K562 (cell line): ENCODE measurements around the gene RABEPK. TPM values are rescaled to one million over a fixed set of nuclear protein-coding genes. Genes with fewer than 3 reads are reported as not detected.
A peak's percentile ranks its signal among the peaks of the same experiment; 100 is the strongest.

ENCODE experiments used
- CHAMP1 ChIP-seq: fragments of 450-650 bp; IDR thresholded peaks from 2 replicates; pipeline ENCODE4 v1.6.1; 2016; ENCODE audit warnings: mild to moderate bottlenecking
- DDX20 ChIP-seq: fragments of 450-650 bp; IDR thresholded peaks from 2 replicates; pipeline ENCODE4 v1.6.1; 2016; ENCODE audit warnings: missing genetic modification characterization, low read depth, mild to moderate bottlenecking, missing compliant biosample characterization, moderate library complexity
- ESRRB ChIP-seq: fragments of 250-450 bp; sonication (Bioruptor Pico); IDR thresholded peaks from 2 replicates; pipeline ENCODE4 v1.5.0; 2020; ENCODE audit warnings: mild to moderate bottlenecking, moderate library complexity, borderline replicate concordance
- FOXJ2 ChIP-seq: fragments of 200-800 bp; sonication (Bioruptor generic); IDR thresholded peaks from 2 replicates; pipeline ENCODE4 v1.6.1; 2016; ENCODE audit warnings: missing genetic modification characterization, missing compliant biosample characterization
- FOXO4 ChIP-seq: fragments of 450-650 bp; formaldehyde crosslinking; IDR thresholded peaks from 2 replicates; pipeline ENCODE4 v1.4.0; 2020; ENCODE audit warnings: mild to moderate bottlenecking, moderate library complexity
- HNRNPL ChIP-seq: fragments of 200-400 bp; formaldehyde crosslinking; IDR thresholded peaks from 2 replicates; pipeline ENCODE4 v1.6.1; 2017; ENCODE audit warnings: low read depth, mild to moderate bottlenecking, low read length
- HNRNPLL ChIP-seq: fragments of 200-400 bp; formaldehyde crosslinking; IDR thresholded peaks from 2 replicates; pipeline ENCODE4 v1.6.1; 2017; ENCODE audit warnings: low read length, low read depth, mild to moderate bottlenecking; ENCODE audit not compliant: poor library complexity, severe bottlenecking
- KAT2B ChIP-seq: IDR thresholded peaks from one replicate; pipeline ENCODE4 v1.6.1; 2012; ENCODE audit warnings: low read depth, mild to moderate bottlenecking, control low read depth, inconsistent platforms, low read length, moderate library complexity
- LCOR ChIP-seq: sonication (generic); formaldehyde crosslinking; IDR thresholded peaks from 2 replicates; pipeline ENCODE4 v1.8.0; 2022; ENCODE audit warnings: mild to moderate bottlenecking, missing genetic modification reagents
- MAZ ChIP-seq, 2 experiments: fragments of 450-650 bp in 1 of 2; sonication (generic) in 1 of 2; formaldehyde crosslinking; IDR thresholded peaks in 1 of 2; conservative IDR thresholded peaks in 1 of 2; 2 replicates each; pipeline versions ENCODE4 v1.4.0 to v1.5.0; 2020; ENCODE audit warnings: mild to moderate bottlenecking in 1 of 2, missing genetic modification reagents in 1 of 2
- MBD2 ChIP-seq: sonication (generic); IDR thresholded peaks from 2 replicates; pipeline ENCODE4 v1.6.1; 2016; ENCODE audit warnings: low read depth, borderline replicate concordance
- PKNOX1 ChIP-seq: fragments of 450-650 bp; IDR thresholded peaks from 2 replicates; pipeline ENCODE4 v1.6.1; 2016
- TEAD1 ChIP-seq, 2 experiments: fragments of 450-650 bp in 1 of 2; sonication (generic) in 1 of 2; formaldehyde crosslinking; IDR thresholded peaks; 2 replicates each; pipeline versions ENCODE4 v1.4.0 to v1.8.0; 2020 to 2022; ENCODE audit warnings: mild to moderate bottlenecking in 2 of 2, missing genetic modification reagents in 1 of 2
- ZNF354B ChIP-seq: fragments of 250-450 bp; sonication (Bioruptor Pico); IDR thresholded peaks from 2 replicates; pipeline ENCODE4 v1.4.0; 2020
- ZNF512 ChIP-seq: IDR thresholded peaks from 2 replicates; pipeline ENCODE4 v1.6.1; 2016; ENCODE audit warnings: missing genetic modification characterization, missing compliant biosample characterization
- ZNF592 ChIP-seq: fragments of 450-650 bp; IDR thresholded peaks from 2 replicates; pipeline ENCODE4 v1.6.1; 2017; ENCODE audit warnings: antibody characterized with exemption, mild to moderate bottlenecking
- polyA plus RNA-seq, 8 experiments: library from polyadenylated mRNA; depleted of rRNA in 4 of 8; stranded (reverse) in 5 of 8; unstranded in 3 of 8; fragments of >200 nt; fragmentation: Nextera tagmentation in 2 of 8; fragmentation: Illumina TruSeq in 1 of 8; extraction: Ambion mirVana in 2 of 8; extraction: Trizol in 1 of 8; gene quantifications; 2 replicates each; pipeline versions ENCODE4 v1.2.1 to v1.2.3, GENCODE V29; 2011 to 2014; ENCODE audit warnings: inconsistent platforms in 1 of 8, missing spikeins in 1 of 8
- total RNA-seq, 7 experiments: library from RNA; depleted of rRNA in 6 of 7; stranded (reverse); fragments of >200 nt in 6 of 7; fragmentation: Illumina TruSeq in 2 of 7; extraction: Trizol in 2 of 7; gene quantifications; 2 replicates each; pipeline versions ENCODE4 v1.2.1 to v1.2.3, GENCODE V29; 2011 to 2021; ENCODE audit warnings: low replicate concordance in 1 of 7

The RABEPK gene
- total and polyA plus RNA-seq, 9 of the 15 experiments (the other 6 are each of a cell fraction or from before 2014, with no cell fraction given) = 38.3 to 113 (median 52.8) TPM

- TF ChIP-seq ZNF512 (tag) (no peak), HNRNPLL (no peak), LCOR (CRISPR knock-in tag) (0 out of 2 replicates have a peak, but pooled peaks have one; percentile 14), PKNOX1 (no peak), FOXJ2 (tag) (no peak), TEAD1 (CRISPR knock-in tag; IDR thresholded peaks at IDR 0.05) (0 out of 4 replicates have a peak, but pooled peaks of 1 of the 2 experiments have one; percentile 50), KAT2B (no peak), FOXO4 (CRISPR knock-in tag) (no peak), MAZ (CRISPR knock-in tag; conservative IDR thresholded peaks at IDR 0.05 in 1 of 2, IDR thresholded peaks at IDR 0.05 in 1 of 2) (no peak), CHAMP1 (no peak), ZNF592 (no peak), HNRNPL (0 out of 2 replicates have a peak, but pooled peaks have one; percentile 16), ESRRB (CRISPR knock-in tag) (no peak), DDX20 (tag) (no peak), ZNF354B (CRISPR knock-in tag) (no peak), MBD2 (no peak)
Measured at GRCh38 chr9:125238915-125239446, 38.6 kb downstream of the RABEPK start (continued).
